Liver (tissue), 9 donors: Measurements from ENCODE around the gene KHK. TPM values are rescaled to one million over a fixed set of nuclear protein-coding genes. Genes with fewer than 3 reads are reported as not detected.

Experiments
- DNase-seq: peaks from one replicate; pipeline ENCODE4 v3.0.0-alpha.2; 2017; ENCODE audit warnings: low spot score
- H3K27ac ChIP-seq, 2 donors: one replicate each; pipeline ENCODE4 v1.7.0; 2013; ENCODE audit warnings: inconsistent platforms in 2 of 2, low read length in 2 of 2, control low read depth in 1 of 2, low read depth in 1 of 2, mild to moderate bottlenecking in 1 of 2
- H3K27me3 ChIP-seq, 4 donors: one replicate each; pipeline versions ENCODE4 v1.6.1 to v1.7.0; 2013; ENCODE audit warnings: low read length in 3 of 4, inconsistent platforms in 1 of 4, mild to moderate bottlenecking in 1 of 4, moderate library complexity in 1 of 4; ENCODE audit not compliant: control insufficient read depth in 4 of 4, insufficient read depth in 4 of 4
- H3K36me3 ChIP-seq, 4 donors: one replicate each; pipeline versions ENCODE4 v1.6.1 to v1.7.0; 2013; ENCODE audit warnings: low read length in 3 of 4, mild to moderate bottlenecking in 3 of 4, low read depth in 1 of 4, moderate library complexity in 1 of 4; ENCODE audit not compliant: control insufficient read depth in 4 of 4, insufficient read depth in 3 of 4
- H3K4me1 ChIP-seq, 4 donors: one replicate each; pipeline versions ENCODE4 v1.6.1 to v1.7.0; 2013; ENCODE audit warnings: low read length in 3 of 4, mild to moderate bottlenecking in 3 of 4, moderate library complexity in 1 of 4; ENCODE audit not compliant: control insufficient read depth in 4 of 4, insufficient read depth in 4 of 4
- H3K4me3 ChIP-seq, 3 donors: one replicate each; pipeline versions ENCODE4 v1.6.1 to v1.7.0; 2013; ENCODE audit warnings: low read length in 3 of 3, control low read depth in 1 of 3, low read depth in 1 of 3, mild to moderate bottlenecking in 1 of 3
- H3K9ac ChIP-seq, 2 donors: one replicate each; pipeline ENCODE4 v1.7.0; 2013; ENCODE audit warnings: low read length in 2 of 2, mild to moderate bottlenecking in 2 of 2, moderate library complexity in 2 of 2, control low read depth in 1 of 2, low read depth in 1 of 2
- H3K9me3 ChIP-seq, 4 donors: one replicate each; pipeline versions ENCODE4 v1.6.1 to v1.7.0; 2013; ENCODE audit warnings: low read length in 3 of 4; ENCODE audit not compliant: control insufficient read depth in 4 of 4
- CTCF ChIP-seq: fragments of 150-350 bp; IDR thresholded peaks from 2 replicates; pipeline ENCODE4 v1.5.1; 2017; ENCODE audit warnings: improper control_type of control experiment, low read depth, low read length; ENCODE audit not compliant: missing input control
- EGR1 ChIP-seq, 2 donors: IDR thresholded peaks; 2 replicates each; pipeline ENCODE4 v1.6.1; 2016 to 2018; ENCODE audit warnings: antibody characterized with exemption in 2 of 2, low read depth in 2 of 2
- FOXA1 ChIP-seq: IDR thresholded peaks from 2 replicates; pipeline ENCODE4 v1.6.1; 2016; ENCODE audit warnings: antibody characterized with exemption
- FOXA2 ChIP-seq: IDR thresholded peaks from 2 replicates; pipeline ENCODE4 v1.6.1; 2016; ENCODE audit warnings: antibody characterized with exemption
- GABPA ChIP-seq, 2 donors: IDR thresholded peaks in 1 of 2; conservative IDR thresholded peaks in 1 of 2; 2 replicates each; pipeline ENCODE4 v1.6.1; 2016; ENCODE audit warnings: antibody characterized with exemption in 2 of 2, mild to moderate bottlenecking in 1 of 2, moderate library complexity in 1 of 2
- HNF4A ChIP-seq, 2 donors: conservative IDR thresholded peaks; 2 replicates each; pipeline ENCODE4 v1.6.1; 2016; ENCODE audit warnings: antibody characterized with exemption in 2 of 2, mild to moderate bottlenecking in 2 of 2
- HNF4G ChIP-seq: IDR thresholded peaks from 2 replicates; pipeline ENCODE4 v1.6.1; 2016; ENCODE audit warnings: antibody characterized with exemption
- JUND ChIP-seq, 2 donors: IDR thresholded peaks; 2 replicates each; pipeline ENCODE4 v1.6.1; 2016; ENCODE audit warnings: antibody characterized with exemption in 2 of 2
- NR2F2 ChIP-seq: IDR thresholded peaks from 2 replicates; pipeline ENCODE4 v1.6.1; 2016; ENCODE audit warnings: antibody characterized with exemption
- RAD21 ChIP-seq, 2 donors: IDR thresholded peaks; 2 replicates each; pipeline ENCODE4 v1.6.1; 2016; ENCODE audit warnings: antibody characterized with exemption in 2 of 2, mild to moderate bottlenecking in 2 of 2
- RXRA ChIP-seq, 2 donors: IDR thresholded peaks; 2 replicates each; pipeline ENCODE4 v1.6.1; 2017 to 2018; ENCODE audit warnings: antibody characterized with exemption in 2 of 2, mild to moderate bottlenecking in 1 of 2
- SP1 ChIP-seq: IDR thresholded peaks from 2 replicates; pipeline ENCODE4 v1.6.1; 2018; ENCODE audit warnings: antibody characterized with exemption, mild to moderate bottlenecking
- TAF1 ChIP-seq: conservative IDR thresholded peaks from 2 replicates; pipeline ENCODE4 v1.6.1; 2016; ENCODE audit warnings: antibody characterized with exemption, mild to moderate bottlenecking
- YY1 ChIP-seq: IDR thresholded peaks from 2 replicates; pipeline ENCODE4 v1.6.1; 2016; ENCODE audit warnings: antibody characterized with exemption, mild to moderate bottlenecking
- WGBS: extraction: QIAGEN DNeasy Blood & Tissue Kit; methylation state at CpG from one replicate; pipeline ENCODE4 v1.1.7; 2013; 5-methylcytosine and 5-hydroxymethylcytosine counted together
- polyA plus RNA-seq, 2 donors: library from polyadenylated mRNA; stranded (reverse) in 1 of 2; unstranded in 1 of 2; fragments of 200-250 nt in 1 of 2; fragments of >200 nt in 1 of 2; fragmentation: Nextera tagmentation in 1 of 2; extraction: Ambion mirVana in 1 of 2; gene quantifications; one replicate each; pipeline versions ENCODE4 v1.2.1 to v1.2.3, GENCODE V29; 2013 to 2015
- total RNA-seq, 2 donors: library from RNA; depleted of rRNA; stranded (reverse); fragments of >200 nt; gene quantifications; one replicate each; pipeline ENCODE4 v1.2.3, GENCODE V29; 2014
- TF ChIP-seq, protein P1 (sequence below): IDR thresholded peaks from 2 replicates; pipeline ENCODE4 v1.6.1; 2016; ENCODE audit warnings: antibody characterized with exemption
- TF ChIP-seq, protein P2 (sequence below): IDR thresholded peaks from 2 replicates; pipeline ENCODE4 v1.6.1; 2016; ENCODE audit warnings: antibody characterized with exemption, mild to moderate bottlenecking
- TF ChIP-seq, protein P3 (sequence below): IDR thresholded peaks from 2 replicates; pipeline ENCODE4 v1.6.1; 2016; ENCODE audit warnings: antibody characterized with exemption
- TF ChIP-seq, protein P4 (sequence below): IDR thresholded peaks from 2 replicates; pipeline ENCODE4 v1.6.1; 2016; ENCODE audit warnings: antibody characterized with exemption
- donor health status: healthy.
- donor health status: healthy.
- donor health status: healthy.
- donor health status: healthy.
- donor health status: healthy.

The KHK gene
- total and polyA plus RNA-seq, 4 donors = 26.1 to 462 (median 188) TPM

DNA sequence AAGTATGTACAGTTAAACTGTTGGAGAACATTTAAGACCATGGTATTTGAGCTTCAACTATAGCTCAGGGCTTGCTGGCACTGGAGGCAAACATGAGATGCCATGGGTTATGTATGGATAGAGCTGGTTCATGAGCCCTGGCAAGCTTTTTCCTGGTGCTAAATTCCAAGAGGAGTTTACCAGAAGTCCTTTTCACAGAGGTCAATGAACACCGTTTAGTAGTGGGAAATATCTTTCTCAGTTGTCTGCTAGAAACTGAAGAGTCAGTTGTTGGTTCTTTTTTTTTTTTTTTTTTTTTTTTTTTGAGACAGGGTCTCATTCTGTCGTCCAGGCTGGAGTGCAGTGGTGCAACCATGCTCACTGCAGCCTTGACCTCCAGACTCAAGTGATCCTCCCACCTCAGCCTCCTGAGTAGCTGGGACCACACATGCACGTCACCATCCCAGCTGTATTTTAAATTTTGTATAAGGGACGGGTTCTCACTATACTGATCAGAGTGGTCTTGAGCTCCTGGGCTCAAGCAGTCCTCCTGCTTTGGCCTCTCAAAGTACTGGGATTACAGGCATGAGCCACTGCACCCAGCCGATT lies 1.3 kb downstream of the KHK start:
- Histone ChIP-seq H3K27me3 (no peaks in the 10 kb centered on the region), H3K9me3 (no peaks in the 10 kb centered on the region), H3K27ac (peak overlapping the region; percentile 60 to 76), H3K9ac (peak overlapping the region; percentile 40 to 65), H3K4me1 (peaks cover 9 to 65% (median 41%) of the 10 kb centered on the region in 4 donors), H3K4me3 (peak overlapping the region; percentile 63 to 84 (median 70)), H3K36me3 (peaks cover 0 to 1% (median 0%) of the 10 kb centered on the region in 4 donors)
- no peak for DNase-seq
- 42% methylated on average over 5 of the region's 5 CpGs for WGBS
- TF ChIP-seq EGR1 (IDR thresholded peaks at IDR 0.05; ENCODE audit: low read depth in 2 of 2) (no peak), HNF4G (peak; percentile 12), SP1 (no peak), NR2F2 (no peak), FOXA1 (no peak), GABPA (IDR thresholded peaks at IDR 0.05 in 1 of 2, conservative IDR thresholded peaks at IDR 0.05 in 1 of 2) (no peak), HNF4A (conservative IDR thresholded peaks at IDR 0.05) (peak; percentile 56 to 63), RAD21 (IDR thresholded peaks at IDR 0.05) (peak in 1 of 2 donors; percentile 8), FOXA2 (no peak), CTCF (no peak), YY1 (peak; percentile 20), JUND (IDR thresholded peaks at IDR 0.05) (no peak), TAF1 (no peak), RXRA (IDR thresholded peaks at IDR 0.05) (peak; percentile 52 to 65)
- TF ChIP-seq, protein P1, sequence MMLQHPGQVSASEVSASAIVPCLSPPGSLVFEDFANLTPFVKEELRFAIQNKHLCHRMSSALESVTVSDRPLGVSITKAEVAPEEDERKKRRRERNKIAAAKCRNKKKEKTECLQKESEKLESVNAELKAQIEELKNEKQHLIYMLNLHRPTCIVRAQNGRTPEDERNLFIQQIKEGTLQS = no peak
- TF ChIP-seq, protein P2, sequence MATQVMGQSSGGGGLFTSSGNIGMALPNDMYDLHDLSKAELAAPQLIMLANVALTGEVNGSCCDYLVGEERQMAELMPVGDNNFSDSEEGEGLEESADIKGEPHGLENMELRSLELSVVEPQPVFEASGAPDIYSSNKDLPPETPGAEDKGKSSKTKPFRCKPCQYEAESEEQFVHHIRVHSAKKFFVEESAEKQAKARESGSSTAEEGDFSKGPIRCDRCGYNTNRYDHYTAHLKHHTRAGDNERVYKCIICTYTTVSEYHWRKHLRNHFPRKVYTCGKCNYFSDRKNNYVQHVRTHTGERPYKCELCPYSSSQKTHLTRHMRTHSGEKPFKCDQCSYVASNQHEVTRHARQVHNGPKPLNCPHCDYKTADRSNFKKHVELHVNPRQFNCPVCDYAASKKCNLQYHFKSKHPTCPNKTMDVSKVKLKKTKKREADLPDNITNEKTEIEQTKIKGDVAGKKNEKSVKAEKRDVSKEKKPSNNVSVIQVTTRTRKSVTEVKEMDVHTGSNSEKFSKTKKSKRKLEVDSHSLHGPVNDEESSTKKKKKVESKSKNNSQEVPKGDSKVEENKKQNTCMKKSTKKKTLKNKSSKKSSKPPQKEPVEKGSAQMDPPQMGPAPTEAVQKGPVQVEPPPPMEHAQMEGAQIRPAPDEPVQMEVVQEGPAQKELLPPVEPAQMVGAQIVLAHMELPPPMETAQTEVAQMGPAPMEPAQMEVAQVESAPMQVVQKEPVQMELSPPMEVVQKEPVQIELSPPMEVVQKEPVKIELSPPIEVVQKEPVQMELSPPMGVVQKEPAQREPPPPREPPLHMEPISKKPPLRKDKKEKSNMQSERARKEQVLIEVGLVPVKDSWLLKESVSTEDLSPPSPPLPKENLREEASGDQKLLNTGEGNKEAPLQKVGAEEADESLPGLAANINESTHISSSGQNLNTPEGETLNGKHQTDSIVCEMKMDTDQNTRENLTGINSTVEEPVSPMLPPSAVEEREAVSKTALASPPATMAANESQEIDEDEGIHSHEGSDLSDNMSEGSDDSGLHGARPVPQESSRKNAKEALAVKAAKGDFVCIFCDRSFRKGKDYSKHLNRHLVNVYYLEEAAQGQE = no peak
- TF ChIP-seq, protein P3, sequence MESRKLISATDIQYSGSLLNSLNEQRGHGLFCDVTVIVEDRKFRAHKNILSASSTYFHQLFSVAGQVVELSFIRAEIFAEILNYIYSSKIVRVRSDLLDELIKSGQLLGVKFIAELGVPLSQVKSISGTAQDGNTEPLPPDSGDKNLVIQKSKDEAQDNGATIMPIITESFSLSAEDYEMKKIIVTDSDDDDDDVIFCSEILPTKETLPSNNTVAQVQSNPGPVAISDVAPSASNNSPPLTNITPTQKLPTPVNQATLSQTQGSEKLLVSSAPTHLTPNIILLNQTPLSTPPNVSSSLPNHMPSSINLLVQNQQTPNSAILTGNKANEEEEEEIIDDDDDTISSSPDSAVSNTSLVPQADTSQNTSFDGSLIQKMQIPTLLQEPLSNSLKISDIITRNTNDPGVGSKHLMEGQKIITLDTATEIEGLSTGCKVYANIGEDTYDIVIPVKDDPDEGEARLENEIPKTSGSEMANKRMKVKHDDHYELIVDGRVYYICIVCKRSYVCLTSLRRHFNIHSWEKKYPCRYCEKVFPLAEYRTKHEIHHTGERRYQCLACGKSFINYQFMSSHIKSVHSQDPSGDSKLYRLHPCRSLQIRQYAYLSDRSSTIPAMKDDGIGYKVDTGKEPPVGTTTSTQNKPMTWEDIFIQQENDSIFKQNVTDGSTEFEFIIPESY = no peak
- TF ChIP-seq, protein P4, sequence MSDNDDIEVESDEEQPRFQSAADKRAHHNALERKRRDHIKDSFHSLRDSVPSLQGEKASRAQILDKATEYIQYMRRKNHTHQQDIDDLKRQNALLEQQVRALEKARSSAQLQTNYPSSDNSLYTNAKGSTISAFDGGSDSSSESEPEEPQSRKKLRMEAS = no peak
